ENCODE results near the gene RFPL1. TPM values are rescaled to one million over a fixed set of nuclear protein-coding genes. Genes with fewer than 3 reads are reported as not detected.
"Not testable (repeated sequence)": the region's sequence is repeated elsewhere in the genome, so short reads cannot be mapped to it uniquely, and the experiment has no call there.

The RFPL1 gene
- not detected in 2 replicates for total RNA-seq (ENCODE audit: low replicate concordance)

DNA sequence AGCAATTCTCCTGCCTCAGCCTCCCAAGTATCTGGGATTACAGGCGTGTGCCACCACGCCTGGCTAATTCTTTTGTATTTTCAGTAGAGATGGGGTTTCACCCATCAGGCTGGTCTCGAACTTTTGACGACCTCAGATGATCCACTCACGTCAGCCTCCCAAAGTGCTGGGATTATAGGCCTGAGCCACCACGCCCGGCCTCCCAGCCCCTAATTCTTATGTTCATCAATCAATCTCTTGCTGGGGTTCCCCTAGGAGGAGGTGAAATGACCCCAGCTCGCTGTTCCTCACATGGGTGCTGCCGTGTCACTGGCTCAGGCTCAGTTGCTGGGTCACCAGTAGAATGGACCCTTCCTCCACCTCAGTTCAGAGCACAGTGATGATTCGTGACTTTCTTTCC lies at the start of gene RFPL1:
RFPL1 (plus strand) TSS at position 301 of the 400 bp plus-strand sequence.
- not testable (repeated sequence) for DNase-seq (ENCODE audit: low read depth); H3K4me3 ChIP-seq (ENCODE audit: low read depth, low read length)

DNA sequence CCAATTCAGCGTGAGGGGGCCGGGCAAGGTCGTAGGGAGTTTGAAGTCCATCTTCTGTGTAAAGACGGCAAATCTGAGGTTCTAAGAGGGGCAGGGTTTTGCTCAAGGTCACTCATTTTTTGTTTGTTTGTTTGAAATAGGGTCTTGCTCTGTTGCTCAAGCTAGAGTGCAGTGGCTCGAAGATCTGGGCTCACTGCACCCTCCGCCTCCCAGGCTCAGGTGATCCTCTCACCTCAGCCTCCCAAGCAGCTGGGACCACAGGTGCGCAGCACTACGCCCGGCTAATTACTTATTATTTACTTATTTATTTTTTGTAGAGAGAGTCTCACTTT lies 49.7 kb upstream of the RFPL1 start:
- DNase-seq (ENCODE audit: low read depth), result no peak
- H3K4me3 ChIP-seq (ENCODE audit: low read depth, low read length), result peak overlapping the region; percentile 83
- TF ChIP-seq, protein P1, sequence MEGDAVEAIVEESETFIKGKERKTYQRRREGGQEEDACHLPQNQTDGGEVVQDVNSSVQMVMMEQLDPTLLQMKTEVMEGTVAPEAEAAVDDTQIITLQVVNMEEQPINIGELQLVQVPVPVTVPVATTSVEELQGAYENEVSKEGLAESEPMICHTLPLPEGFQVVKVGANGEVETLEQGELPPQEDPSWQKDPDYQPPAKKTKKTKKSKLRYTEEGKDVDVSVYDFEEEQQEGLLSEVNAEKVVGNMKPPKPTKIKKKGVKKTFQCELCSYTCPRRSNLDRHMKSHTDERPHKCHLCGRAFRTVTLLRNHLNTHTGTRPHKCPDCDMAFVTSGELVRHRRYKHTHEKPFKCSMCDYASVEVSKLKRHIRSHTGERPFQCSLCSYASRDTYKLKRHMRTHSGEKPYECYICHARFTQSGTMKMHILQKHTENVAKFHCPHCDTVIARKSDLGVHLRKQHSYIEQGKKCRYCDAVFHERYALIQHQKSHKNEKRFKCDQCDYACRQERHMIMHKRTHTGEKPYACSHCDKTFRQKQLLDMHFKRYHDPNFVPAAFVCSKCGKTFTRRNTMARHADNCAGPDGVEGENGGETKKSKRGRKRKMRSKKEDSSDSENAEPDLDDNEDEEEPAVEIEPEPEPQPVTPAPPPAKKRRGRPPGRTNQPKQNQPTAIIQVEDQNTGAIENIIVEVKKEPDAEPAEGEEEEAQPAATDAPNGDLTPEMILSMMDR (IDR thresholded peaks at IDR 0.05; ENCODE audit: insufficient read depth, low read length), result no peak

DNA sequence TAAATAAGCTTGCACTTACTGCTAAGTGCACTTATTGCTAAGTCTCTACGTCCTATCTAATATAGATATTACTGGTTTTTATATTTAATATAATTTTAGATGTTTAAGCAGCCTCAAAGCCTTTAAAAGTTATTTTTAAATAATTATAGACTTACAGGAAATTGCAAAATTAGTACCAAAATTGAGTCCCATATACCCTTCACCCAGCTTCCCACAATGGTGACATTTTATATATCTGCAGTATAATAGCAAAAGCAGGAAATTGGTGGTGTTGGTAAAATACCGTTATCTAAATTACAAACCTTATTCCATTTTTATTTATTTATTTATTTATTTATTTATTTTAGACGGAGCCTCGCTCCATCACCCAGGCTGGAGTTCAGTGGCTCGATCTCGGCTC lies 48.1 kb upstream of the RFPL1 start:
- TF ChIP-seq, protein P1 (IDR thresholded peaks at IDR 0.05; ENCODE audit: insufficient read depth, low read length), result no peak
- no peak overlapping the region for H3K4me3 ChIP-seq (ENCODE audit: low read depth, low read length)
- no peak for DNase-seq (ENCODE audit: low read depth)

DNA sequence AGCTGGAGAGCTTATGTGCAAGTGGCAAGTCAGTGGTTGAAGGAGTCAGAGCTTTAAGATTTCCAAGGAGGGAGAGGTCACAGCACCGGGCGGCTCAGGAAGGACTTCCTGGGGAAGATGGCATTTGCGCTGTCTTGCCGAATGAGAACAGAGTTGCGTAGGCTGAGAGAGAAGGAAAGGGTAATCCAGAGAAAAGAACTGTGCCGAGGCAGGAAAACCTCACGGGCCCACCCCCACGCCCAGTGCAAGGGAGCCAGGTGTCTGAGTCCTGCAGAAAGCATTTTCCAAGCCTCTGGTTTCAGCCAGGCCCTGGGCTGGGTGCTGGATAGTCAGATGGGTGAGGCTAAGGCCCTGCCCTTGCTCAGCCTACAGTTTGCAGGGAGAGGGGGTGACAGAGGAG lies 46.8 kb upstream of the RFPL1 start:
- TF ChIP-seq, protein P1 (IDR thresholded peaks at IDR 0.05; ENCODE audit: insufficient read depth, low read length), result no peak
- DNase-seq (ENCODE audit: low read depth), result no peak
- no peak overlapping the region for H3K4me3 ChIP-seq (ENCODE audit: low read depth, low read length)

DNA sequence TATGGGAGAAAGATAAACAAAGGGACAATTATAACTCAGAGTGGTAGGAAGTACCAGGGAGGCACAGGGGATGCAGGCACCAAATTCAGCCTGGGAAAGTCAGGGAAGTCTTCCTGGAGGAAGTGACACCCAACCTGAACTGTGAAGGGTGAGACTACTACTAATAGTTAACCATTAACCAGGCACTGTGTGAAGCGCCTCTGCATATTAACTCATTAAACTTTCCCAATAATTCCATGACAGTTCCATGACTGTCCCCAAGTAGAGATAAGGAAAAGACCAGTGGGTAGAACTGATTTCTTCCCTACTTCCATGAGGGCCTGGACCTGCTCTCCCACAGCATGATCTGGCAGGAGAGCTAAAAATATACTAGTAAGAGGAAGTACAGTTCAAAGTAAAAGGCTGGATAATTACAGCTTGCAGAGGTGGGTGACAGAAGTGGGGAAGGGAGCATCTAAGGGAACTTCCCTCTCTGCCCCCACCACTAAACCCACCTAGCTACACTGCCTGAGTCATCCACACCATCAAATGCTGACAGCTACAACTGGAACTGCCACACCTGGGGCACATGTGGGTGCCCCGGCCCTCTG lies 45.3 kb upstream of the RFPL1 start:
- no peak overlapping the region for H3K4me3 ChIP-seq (ENCODE audit: low read depth, low read length)
- TF ChIP-seq, protein P1 (IDR thresholded peaks at IDR 0.05; ENCODE audit: insufficient read depth, low read length), result no peak
- no peak for DNase-seq (ENCODE audit: low read depth)

DNA sequence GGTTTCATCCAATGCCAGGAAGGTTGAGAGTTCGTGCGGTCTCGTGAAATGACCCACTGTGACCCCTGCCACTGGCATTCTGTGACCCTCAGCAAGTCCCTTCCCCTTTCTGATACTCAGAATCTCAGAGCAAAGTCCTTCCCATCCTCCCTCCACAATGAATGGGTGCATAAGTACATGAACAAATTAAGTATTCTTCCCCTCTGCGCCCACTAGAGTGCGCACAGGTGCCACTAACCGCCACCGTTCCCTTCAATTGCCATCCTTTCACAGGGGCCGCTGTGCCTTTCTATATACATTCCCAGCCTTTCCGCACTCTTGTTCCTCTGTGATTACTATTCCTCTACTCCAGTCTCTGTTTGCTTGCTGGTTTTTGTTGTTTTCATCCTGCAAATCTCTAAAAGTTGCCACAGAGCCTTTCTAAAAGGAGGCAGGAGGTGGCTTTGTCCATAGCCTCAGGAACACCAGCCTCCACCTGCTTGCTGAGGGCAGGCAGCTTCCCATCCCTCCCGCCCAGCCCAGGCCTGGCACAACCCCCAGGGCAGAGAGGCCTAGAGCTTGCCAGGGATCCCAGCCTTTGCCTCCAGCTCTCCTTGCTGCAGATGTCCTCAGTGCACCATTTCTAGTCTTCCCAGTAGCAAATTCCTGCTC lies 43.3 kb upstream of the RFPL1 start:
- peak; percentile 81 for DNase-seq (ENCODE audit: low read depth)
- no peak overlapping the region for H3K4me3 ChIP-seq (ENCODE audit: low read depth, low read length)
- TF ChIP-seq, protein P1 (IDR thresholded peaks at IDR 0.05; ENCODE audit: insufficient read depth, low read length), result peak; percentile 80

DNA sequence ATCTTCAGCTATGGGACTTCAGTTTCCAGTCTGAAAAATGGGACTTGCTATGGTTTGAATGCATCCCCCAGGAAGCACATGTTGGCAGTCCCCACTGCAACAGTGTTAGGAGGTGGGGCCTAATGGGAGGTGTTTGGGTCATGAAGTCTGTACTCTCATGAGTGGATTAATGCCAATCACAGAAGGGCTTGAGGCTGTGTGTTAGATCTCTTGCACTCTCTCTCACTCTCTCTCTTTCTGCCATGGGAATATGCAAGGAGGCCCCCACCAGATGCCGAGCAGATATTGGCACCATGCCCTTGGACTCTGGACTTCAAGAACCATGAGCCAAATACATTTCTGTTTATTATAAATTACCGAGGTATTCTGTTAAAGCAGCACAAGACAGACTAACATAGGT lies 42.3 kb upstream of the RFPL1 start:
- TF ChIP-seq, protein P1 (IDR thresholded peaks at IDR 0.05; ENCODE audit: insufficient read depth, low read length), result no peak
- H3K4me3 ChIP-seq (ENCODE audit: low read depth, low read length), result no peak overlapping the region

More for the DNA sequence above, 42.3 kb upstream of the RFPL1 start:
- DNase-seq (ENCODE audit: low read depth), result no peak

All from fibroblast of the aortic adventitia (primary cell).